SK-N-SH (cell line): ENCODE results near the gene ADAR. TPM values are rescaled to one million over a fixed set of nuclear protein-coding genes. Genes with fewer than 3 reads are reported as not detected.

ENCODE experiments used
- CHD2 ChIP-seq: fragments of 150-350 bp; IDR thresholded peaks from 2 replicates; pipeline ENCODE4 v1.6.1; 2018; ENCODE audit warnings: low read length; ENCODE audit not compliant: partially characterized antibody
- CTCF ChIP-seq: fragments of 200-600 bp; sonication (generic); IDR thresholded peaks from 2 replicates; pipeline ENCODE4 v1.6.1; 2017; ENCODE audit warnings: antibody characterized with exemption, mild to moderate bottlenecking, moderate library complexity
- EP300 ChIP-seq, 2 experiments: IDR thresholded peaks; 2 replicates each; pipeline versions ENCODE4 v1.4.0 to v1.6.1; 2012; ENCODE audit warnings: borderline replicate concordance in 1 of 2, low read depth in 1 of 2, low read length in 1 of 2
- FOXJ3 ChIP-seq: sonication (generic); formaldehyde crosslinking; IDR thresholded peaks from 2 replicates; pipeline ENCODE4 v1.5.1; 2020; ENCODE audit warnings: mild to moderate bottlenecking, missing genetic modification reagents
- GATA2 ChIP-seq: sonication (generic); formaldehyde crosslinking; IDR thresholded peaks from 2 replicates; pipeline ENCODE4 v1.5.0; 2020; ENCODE audit warnings: mild to moderate bottlenecking, missing genetic modification reagents
- IRF3 ChIP-seq: fragments of 150-350 bp; IDR thresholded peaks from 2 replicates; pipeline ENCODE4 v1.6.1; 2016; ENCODE audit warnings: mild to moderate bottlenecking, low read depth, low read length
- JUND ChIP-seq: IDR thresholded peaks from 2 replicates; pipeline ENCODE4 v1.4.0; 2012
- MAX ChIP-seq: IDR thresholded peaks from 2 replicates; pipeline ENCODE4 v1.4.0; 2012; ENCODE audit warnings: low read depth
- MEF2A ChIP-seq: IDR thresholded peaks from 2 replicates; pipeline ENCODE4 v1.4.0; 2012; ENCODE audit warnings: low read depth, borderline replicate concordance
- MXI1 ChIP-seq: IDR thresholded peaks from 2 replicates; pipeline ENCODE4 v1.6.1; 2012; ENCODE audit warnings: mild to moderate bottlenecking, low read depth, low read length, improper control_type of control experiment
- NFIC ChIP-seq: IDR thresholded peaks from 2 replicates; pipeline ENCODE4 v1.4.0; 2012; ENCODE audit warnings: borderline replicate concordance
- POLR2AphosphoS5 ChIP-seq: IDR thresholded peaks from 2 replicates; pipeline ENCODE4 v1.6.1; 2012; ENCODE audit warnings: low read depth, low read length
- RCOR1 ChIP-seq: fragments of 150-350 bp; IDR thresholded peaks from 2 replicates; pipeline ENCODE4 v1.6.1; 2017; ENCODE audit warnings: antibody characterized with exemption, low read length
- RXRA ChIP-seq: IDR thresholded peaks from 2 replicates; pipeline ENCODE4 v1.4.0; 2012; ENCODE audit warnings: low read depth, mild to moderate bottlenecking, borderline replicate concordance
- TEAD4 ChIP-seq: IDR thresholded peaks from 2 replicates; pipeline ENCODE4 v1.4.0; 2012; ENCODE audit warnings: mild to moderate bottlenecking, borderline replicate concordance; ENCODE audit not compliant: insufficient read depth
- USF2 ChIP-seq: fragments of 150-350 bp; IDR thresholded peaks from 2 replicates; pipeline ENCODE4 v1.6.1; 2017; ENCODE audit warnings: antibody characterized with exemption, low read length, low read depth, borderline replicate concordance
- YY1 ChIP-seq: IDR thresholded peaks from 2 replicates; pipeline ENCODE4 v1.4.0; 2012; ENCODE audit warnings: low read depth, mild to moderate bottlenecking
- polyA plus RNA-seq, 3 experiments: library from polyadenylated mRNA; depleted of rRNA; stranded (reverse); fragments of >200 nt; gene quantifications; 2 replicates each; pipeline ENCODE4 v1.2.3, GENCODE V29; 2012

The ADAR gene
- polyA plus RNA-seq, 1 of the 3 experiments (the other 2 are of a cell fraction) = 61.1 TPM

- TF ChIP-seq USF2 (peak; percentile 79), POLR2AphosphoS5 (peak; percentile 67), GATA2 (CRISPR knock-in tag) (peak; percentile 90), MXI1 (peak; percentile 69), EP300 (IDR thresholded peaks at IDR 0.05; ENCODE audit: borderline replicate concordance in 1 of 2, low read depth in 1 of 2, low read length in 1 of 2) (no peak), IRF3 (no peak), FOXJ3 (CRISPR knock-in tag) (no peak), RXRA (no peak), RCOR1 (no peak), MEF2A (no peak), CHD2 (peak; percentile 74), TEAD4 (no peak), YY1 (no peak), NFIC (no peak), MAX (peak; percentile 95), CTCF (no peak), JUND (no peak)
These were observed 19.5 kb upstream of the ADAR start (continued) for GRCh38 chr1:154627257-154628120.
